MCF 10A (cell line): ENCODE measurements around the gene SMG6. TPM values are rescaled to one million over a fixed set of nuclear protein-coding genes. Genes with fewer than 3 reads are reported as not detected.
"Not testable (repeated sequence)": the region's sequence is repeated elsewhere in the genome, so short reads cannot be mapped to it uniquely, and the experiment has no call there.

Experiments used
- BruUV-seq: library from RNA; stranded (reverse); fragments of 400-500 nt; replicated peaks from 2 replicates; lab custom pipeline; 2021; lab: Mats Ljungman, UMichigan
- CTCF ChIA-PET: fragments of 300-600 bp; sonication (Branson Sonifier 250); formaldehyde crosslinking; extraction: SDS; loops from one replicate; lab custom pipeline; 2021; ENCODE audit warnings: antibody characterized with exemption, inconsistent platforms; lab: Yijun Ruan, JAX
- POLR2A ChIA-PET: fragments of 300-600, 350-650 bp; sonication (Branson Sonifier 250); formaldehyde crosslinking; extraction: SDS; loops from one replicate; lab custom pipeline; 2020; ENCODE audit warnings: antibody characterized with exemption, inconsistent platforms; lab: Yijun Ruan, JAX
- DNase-seq: peaks from one replicate; pipeline ENCODE4 v3.0.0-alpha.2; 2018; ENCODE audit not compliant: unreplicated experiment
- H3K27ac Mint-ChIP-seq: one replicate; pipeline ENCODE4 v1.8.0; 2022; ENCODE audit warnings: mild to moderate bottlenecking, low read depth, mixed read lengths; ENCODE audit not compliant: unreplicated experiment
- H3K27me3 Mint-ChIP-seq: one replicate; pipeline ENCODE4 v1.8.0; 2022; ENCODE audit warnings: mixed read lengths; ENCODE audit not compliant: insufficient read depth, unreplicated experiment
- H3K36me3 Mint-ChIP-seq: one replicate; pipeline ENCODE4 v1.8.0; 2022; ENCODE audit warnings: mild to moderate bottlenecking, moderate library complexity, mixed read lengths; ENCODE audit not compliant: insufficient read depth, unreplicated experiment
- H3K4me1 Mint-ChIP-seq: one replicate; pipeline ENCODE4 v1.8.0; 2022; ENCODE audit warnings: mixed read lengths; ENCODE audit not compliant: insufficient read depth, unreplicated experiment
- H3K4me3 Mint-ChIP-seq: one replicate; pipeline ENCODE4 v1.8.0; 2022; ENCODE audit warnings: mild to moderate bottlenecking, moderate library complexity, mixed read lengths; ENCODE audit not compliant: unreplicated experiment
- H3K9me3 Mint-ChIP-seq: one replicate; pipeline ENCODE4 v1.8.0; 2022; ENCODE audit warnings: mixed read lengths; ENCODE audit not compliant: unreplicated experiment
- CTCF ChIP-seq: fragments of 200-600 bp; IDR thresholded peaks from one replicate; pipeline ENCODE4 v1.8.0; 2022; ENCODE audit warnings: antibody characterized with exemption, mild to moderate bottlenecking; ENCODE audit not compliant: unreplicated experiment
- intact Hi-C: fragments of 100-400 bp; cut with micrococcal nuclease; formaldehyde crosslinking; loops from 2 replicates; pipeline ENCODE4 v1.14.1; 2022
- total RNA-seq: library from RNA; stranded (reverse); gene quantifications from 2 replicates; pipeline ENCODE4 v1.2.3, GENCODE V29; 2022

The SMG6 gene
- total RNA-seq, 1 experiment from 2014 or later, result 17.0 TPM

- intact Hi-C loops, result no loop called here
- ChIA-PET CTCF (interaction anchor here (1.0 to 1.7 kb wide), 2 partner anchors 15 to 23 kb away, joined by 3 to 5 read pairs; no protein-coding TSS in a partner anchor), POLR2A (interaction anchor here (1.2 kb wide), 1 partner anchor 36 kb away, joined by 3 read pairs; the partner anchor contains the start of genes SMG6 and SRR)
- no peak for DNase-seq
- H3K4me3 Mint-ChIP-seq, result no peak overlapping the region
- H3K9me3 Mint-ChIP-seq, result no peaks in the 10 kb centered on the region
- no peak overlapping the region for H3K27ac Mint-ChIP-seq
- TF ChIP-seq CTCF, result no peak
- no peaks in the 10 kb centered on the region for H3K27me3 Mint-ChIP-seq
- peaks cover 47% of the 10 kb centered on the region for H3K36me3 Mint-ChIP-seq
- no TSS peak for BruUV-seq
- H3K4me1 Mint-ChIP-seq, result peaks cover 11% of the 10 kb centered on the region
Observed at GRCh38 chr17:2267354-2267753, 36.2 kb downstream of the SMG6 start.

DNA sequence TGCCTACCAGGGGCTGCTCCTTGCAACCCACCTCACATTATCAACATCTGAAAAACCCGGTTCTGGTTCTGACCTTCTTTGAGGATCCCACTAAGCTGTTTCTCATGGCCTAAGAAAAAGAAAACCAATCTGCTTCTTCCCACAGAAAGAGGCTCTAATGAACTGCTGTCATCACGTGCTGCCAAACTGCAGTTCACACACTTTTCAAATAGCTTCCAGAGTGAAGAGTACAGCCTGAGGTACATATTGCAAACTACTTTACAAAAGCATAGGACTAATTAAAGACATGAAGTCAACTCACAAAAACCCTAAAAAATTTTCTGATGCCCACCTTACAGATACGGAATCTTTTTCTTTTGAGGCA is 36.7 kb downstream of the SMG6 start:
- TF ChIP-seq CTCF, result no peak
- POLR2A ChIA-PET, result no interaction called here
- Mint-ChIP-seq H3K4me1 (peaks cover 16% of the 10 kb centered on the region), H3K36me3 (peaks cover 42% of the 10 kb centered on the region), H3K4me3 (no peak overlapping the region), H3K27ac (no peak overlapping the region), H3K9me3 (no peaks in the 10 kb centered on the region), H3K27me3 (no peaks in the 10 kb centered on the region)
- DNase-seq, result no peak
- CTCF ChIA-PET, result interaction anchor here (0.8 to 1.7 kb wide), 2 partner anchors 14 to 22 kb away, joined by 3 to 5 read pairs; no protein-coding TSS in a partner anchor
- BruUV-seq, result no TSS peak
- intact Hi-C loops, result no loop called here

DNA sequence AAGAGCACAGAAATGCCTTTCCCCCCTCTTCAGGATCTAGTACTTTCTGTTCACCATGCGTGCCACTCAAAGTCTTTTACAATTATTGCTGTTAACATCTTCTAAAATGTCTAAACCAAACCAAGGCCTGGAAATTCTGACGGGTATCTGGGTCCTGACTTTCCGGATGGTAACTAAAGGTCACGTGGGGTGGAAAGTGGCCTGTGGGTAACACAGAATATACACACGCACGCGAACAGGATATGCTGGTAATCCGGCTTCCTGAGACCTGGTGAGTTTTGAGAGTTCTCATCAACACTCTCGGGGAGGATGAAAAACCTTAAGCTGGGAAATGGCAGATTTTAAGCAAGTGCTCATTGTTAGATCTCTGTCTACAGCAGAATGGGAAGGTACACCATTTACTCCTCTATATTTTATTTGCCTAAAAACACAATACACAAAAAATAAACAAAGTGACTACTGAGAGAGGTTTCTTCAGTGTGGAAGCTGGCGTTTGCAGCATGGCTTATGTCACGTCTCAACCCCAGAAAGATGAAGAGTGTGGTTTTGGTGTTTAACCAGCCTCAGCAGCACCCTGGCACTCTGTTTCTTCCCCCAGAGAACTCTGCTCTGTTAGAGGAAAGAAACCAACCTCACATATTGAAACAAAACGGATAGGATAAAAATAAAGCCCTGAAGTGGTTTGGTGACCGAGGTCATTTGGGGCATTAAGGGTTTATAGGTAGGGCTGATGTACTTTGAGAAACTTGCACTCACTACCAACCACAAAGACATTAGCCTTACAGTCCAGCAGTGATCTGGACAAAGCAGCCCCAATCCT is 37.3 kb downstream of the SMG6 start:
- BruUV-seq, result no TSS peak
- Mint-ChIP-seq H3K36me3 (peaks cover 41% of the 10 kb centered on the region), H3K4me3 (no peak overlapping the region), H3K27me3 (no peaks in the 10 kb centered on the region), H3K4me1 (peaks cover 20% of the 10 kb centered on the region), H3K27ac (no peak overlapping the region), H3K9me3 (no peaks in the 10 kb centered on the region)
- ChIA-PET CTCF (interaction anchor here (0.6 to 1.7 kb wide), 3 partner anchors 15 to 22 kb away, joined by 3 to 5 read pairs (median 3); no protein-coding TSS in a partner anchor), POLR2A (interaction anchor here (0.6 kb wide), 1 partner anchor 436 kb away, joined by 3 read pairs; no protein-coding TSS in a partner anchor)
- no peak for DNase-seq
- TF ChIP-seq CTCF, result no peak
- intact Hi-C loops, result no loop called here

- BruUV-seq, DNase-seq, intact Hi-C loops, H3K9me3 Mint-ChIP-seq, H3K27ac Mint-ChIP-seq, H3K4me3 Mint-ChIP-seq, H3K27me3 Mint-ChIP-seq: not testable (repeated sequence)
- peaks cover 46% of the 10 kb centered on the region for H3K36me3 Mint-ChIP-seq
- CTCF ChIA-PET, result interaction anchor here (0.7 to 2.3 kb wide), 4 partner anchors 20 to 242 kb away, joined by 3 to 13 read pairs (median 4); no protein-coding TSS in a partner anchor
- H3K4me1 Mint-ChIP-seq, result peaks cover 20% of the 10 kb centered on the region
- POLR2A ChIA-PET, result interaction anchor here (1.2 kb wide), 1 partner anchor 7 kb away, joined by 3 read pairs; no protein-coding TSS in a partner anchor
Observed at GRCh38 chr17:2265166-2265565, 38.4 kb downstream of the SMG6 start.
